GM12878 (cell line): ENCODE measurements around the gene ARSA. TPM values are rescaled to one million over a fixed set of nuclear protein-coding genes. Genes with fewer than 3 reads are reported as not detected.

Experiments
- BHLHE40 ChIP-seq, 2 experiments: fragments of 450-650 bp in 1 of 2; IDR thresholded peaks; 2 replicates each; pipeline ENCODE4 v1.6.1; 2011 to 2017; ENCODE audit warnings: low read depth in 2 of 2, borderline replicate concordance in 1 of 2, improper control_type of control experiment in 1 of 2, low read length in 1 of 2, mild to moderate bottlenecking in 1 of 2
- CBFB ChIP-seq: IDR thresholded peaks from 2 replicates; pipeline ENCODE4 v1.6.1; 2016; ENCODE audit warnings: antibody characterized with exemption, low read depth
- CHD2 ChIP-seq: IDR thresholded peaks from 2 replicates; pipeline ENCODE4 v1.6.1; 2011; ENCODE audit warnings: low read depth, low read length, improper control_type of control experiment, borderline replicate concordance
- CREB1 ChIP-seq: IDR thresholded peaks from 2 replicates; pipeline ENCODE4 v1.6.1; 2012; ENCODE audit warnings: low read depth, mild to moderate bottlenecking, inconsistent platforms
- CTCF ChIP-seq, 3 experiments: IDR thresholded peaks in 2 of 3; conservative IDR thresholded peaks in 1 of 3; 2 replicates each; pipeline ENCODE4 v1.5.1; 2011; ENCODE audit warnings: low read depth in 3 of 3, low read length in 3 of 3, mild to moderate bottlenecking in 3 of 3, control low read depth in 2 of 3, moderate library complexity in 2 of 3, inconsistent platforms in 1 of 3, mixed read lengths in 1 of 3; ENCODE audit not compliant: control insufficient read depth in 2 of 3, insufficient read depth in 1 of 3; ENCODE audit errors: extremely low read depth in 1 of 3
- EED ChIP-seq: sonication (generic); IDR thresholded peaks from 2 replicates; pipeline ENCODE4 v1.6.1; 2016; ENCODE audit warnings: antibody characterized with exemption, low read depth
- EGR1 ChIP-seq, 2 experiments: IDR thresholded peaks; 1 replicate in 1 of 2; 2 replicates in 1 of 2; pipeline ENCODE4 v1.6.1; 2011 to 2012; ENCODE audit warnings: low read depth in 2 of 2, low read length in 2 of 2, borderline replicate concordance in 1 of 2, mild to moderate bottlenecking in 1 of 2, moderate library complexity in 1 of 2
- HCFC1 ChIP-seq: fragments of 150-350 bp; IDR thresholded peaks from 2 replicates; pipeline ENCODE4 v1.6.1; 2014; ENCODE audit warnings: low read length
- IKZF2 ChIP-seq, 2 experiments: fragments of 450-650 bp; IDR thresholded peaks; 2 replicates each; pipeline ENCODE4 v1.6.1; 2017; ENCODE audit warnings: mild to moderate bottlenecking in 2 of 2, moderate library complexity in 2 of 2
- LARP7 ChIP-seq: fragments of 450-650 bp; IDR thresholded peaks from 2 replicates; pipeline ENCODE4 v1.6.1; 2017; ENCODE audit warnings: mild to moderate bottlenecking
- MTA3 ChIP-seq: IDR thresholded peaks from 2 replicates; pipeline ENCODE4 v1.6.1; 2012; ENCODE audit warnings: low read length, inconsistent platforms, borderline replicate concordance
- NR2F1 ChIP-seq: fragments of 450-650 bp; conservative IDR thresholded peaks from 2 replicates; pipeline ENCODE4 v1.6.1; 2017; ENCODE audit warnings: mild to moderate bottlenecking
- NRF1 ChIP-seq: conservative IDR thresholded peaks from 2 replicates; pipeline ENCODE4 v1.6.1; 2011; ENCODE audit warnings: mild to moderate bottlenecking, low read depth, low read length, improper control_type of control experiment
- PML ChIP-seq: IDR thresholded peaks from 2 replicates; pipeline ENCODE4 v1.6.1; 2012; ENCODE audit warnings: low read length, inconsistent platforms
- POLR2A ChIP-seq: IDR thresholded peaks from 2 replicates; pipeline ENCODE4 v1.6.1; 2011; ENCODE audit warnings: low read depth, mild to moderate bottlenecking, low read length
- RUNX3 ChIP-seq: IDR thresholded peaks from 2 replicates; pipeline ENCODE4 v1.6.1; 2012; ENCODE audit warnings: low read length, inconsistent platforms
- TAF1 ChIP-seq: IDR thresholded peaks from 2 replicates; pipeline ENCODE4 v1.6.1; 2011; ENCODE audit warnings: mild to moderate bottlenecking, low read depth, low read length, borderline replicate concordance
- YY1 ChIP-seq: IDR thresholded peaks from 2 replicates; pipeline ENCODE4 v1.6.1; 2011; ENCODE audit warnings: low read depth, mild to moderate bottlenecking, low read length
- polyA plus RNA-seq, 11 experiments: library from polyadenylated mRNA; depleted of rRNA in 4 of 11; unstranded in 6 of 11; stranded (reverse) in 5 of 11; fragments of >200 nt; fragmentation: Nextera tagmentation in 4 of 11; fragmentation: Illumina TruSeq in 1 of 11; extraction: Ambion mirVana in 4 of 11; extraction: Trizol in 1 of 11; gene quantifications; 1 replicate in 1 of 11; 2 replicates in 10 of 11; pipeline versions ENCODE4 v1.2.1 to v1.2.3, GENCODE V29; 2011 to 2016; ENCODE audit warnings: inconsistent platforms in 2 of 11, missing spikeins in 2 of 11, low read depth in 1 of 11
- total RNA-seq, 4 experiments: library from RNA; depleted of rRNA in 3 of 4; stranded (reverse); fragments of >200 nt in 3 of 4; fragmentation: Illumina TruSeq in 1 of 4; extraction: Trizol in 1 of 4; gene quantifications; 2 replicates each; pipeline versions ENCODE4 v1.2.1 to v1.2.3, GENCODE V29; 2013 to 2021
- TF ChIP-seq, protein P1 (sequence below): fragments of 450-650 bp; IDR thresholded peaks from 2 replicates; pipeline ENCODE4 v1.6.1; 2016; ENCODE audit warnings: mild to moderate bottlenecking, moderate library complexity, borderline replicate concordance
- TF ChIP-seq, protein P2 (sequence below): IDR thresholded peaks from 2 replicates; pipeline ENCODE4 v1.6.1; 2011; ENCODE audit warnings: low read depth, low read length, improper control_type of control experiment, borderline replicate concordance
- TF ChIP-seq, protein P3 (sequence below): IDR thresholded peaks from 2 replicates; pipeline ENCODE4 v1.6.1; 2011; ENCODE audit warnings: borderline replicate concordance, low read depth, mild to moderate bottlenecking, moderate library complexity, low read length; ENCODE audit not compliant: insufficient read depth, poor library complexity, severe bottlenecking

The ARSA gene
- total and polyA plus RNA-seq, 10 of the 15 experiments (the other 5 are each of a cell fraction or from before 2014, with no cell fraction given), result 0.39 to 26.3 (median 9.8) TPM

DNA sequence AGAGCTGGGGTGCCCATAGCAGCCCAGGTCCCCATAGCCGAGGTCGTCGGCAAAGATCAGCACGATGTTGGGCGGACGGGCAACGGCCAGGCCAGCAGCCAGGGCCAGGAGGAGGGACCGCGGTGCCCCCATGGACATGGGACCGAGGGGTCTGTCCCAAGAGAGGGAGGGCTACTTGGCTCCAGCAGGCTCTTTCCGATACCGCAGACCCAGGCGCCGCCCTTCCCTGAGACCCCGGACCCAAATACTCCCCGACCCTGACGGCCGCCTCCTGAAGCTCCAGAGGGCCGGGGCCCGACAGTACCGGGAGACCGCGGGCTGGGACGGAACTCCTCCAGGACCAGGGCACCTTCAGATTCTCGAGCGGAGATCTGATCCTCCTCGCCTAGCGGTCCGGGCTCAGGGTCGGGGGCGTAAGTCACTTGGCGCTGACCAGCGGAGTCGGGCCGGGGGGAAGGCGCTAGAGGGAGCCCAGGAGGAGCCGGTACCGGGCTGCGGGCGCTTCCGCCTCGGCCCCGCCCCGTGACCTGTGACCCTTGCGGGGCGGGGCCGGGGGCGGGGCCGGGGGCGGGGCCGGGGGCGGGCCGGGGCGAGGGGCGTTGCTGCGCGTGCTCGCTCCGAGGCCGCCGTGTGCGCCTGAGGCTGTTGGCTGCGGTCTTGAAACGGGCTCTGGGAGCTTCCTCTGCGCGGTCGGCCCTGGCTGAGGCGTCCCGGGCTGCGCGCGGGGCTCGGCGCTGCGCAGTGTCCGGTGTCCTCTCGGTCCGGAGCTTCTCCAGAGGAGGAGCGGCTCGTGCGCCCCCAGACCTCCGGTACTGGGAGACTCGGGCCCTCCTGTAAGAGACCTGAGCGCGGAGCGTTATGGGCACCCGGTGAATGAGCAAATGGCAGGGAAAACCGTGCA is at the start of gene ARSA (continued):
- TF ChIP-seq, protein P1, sequence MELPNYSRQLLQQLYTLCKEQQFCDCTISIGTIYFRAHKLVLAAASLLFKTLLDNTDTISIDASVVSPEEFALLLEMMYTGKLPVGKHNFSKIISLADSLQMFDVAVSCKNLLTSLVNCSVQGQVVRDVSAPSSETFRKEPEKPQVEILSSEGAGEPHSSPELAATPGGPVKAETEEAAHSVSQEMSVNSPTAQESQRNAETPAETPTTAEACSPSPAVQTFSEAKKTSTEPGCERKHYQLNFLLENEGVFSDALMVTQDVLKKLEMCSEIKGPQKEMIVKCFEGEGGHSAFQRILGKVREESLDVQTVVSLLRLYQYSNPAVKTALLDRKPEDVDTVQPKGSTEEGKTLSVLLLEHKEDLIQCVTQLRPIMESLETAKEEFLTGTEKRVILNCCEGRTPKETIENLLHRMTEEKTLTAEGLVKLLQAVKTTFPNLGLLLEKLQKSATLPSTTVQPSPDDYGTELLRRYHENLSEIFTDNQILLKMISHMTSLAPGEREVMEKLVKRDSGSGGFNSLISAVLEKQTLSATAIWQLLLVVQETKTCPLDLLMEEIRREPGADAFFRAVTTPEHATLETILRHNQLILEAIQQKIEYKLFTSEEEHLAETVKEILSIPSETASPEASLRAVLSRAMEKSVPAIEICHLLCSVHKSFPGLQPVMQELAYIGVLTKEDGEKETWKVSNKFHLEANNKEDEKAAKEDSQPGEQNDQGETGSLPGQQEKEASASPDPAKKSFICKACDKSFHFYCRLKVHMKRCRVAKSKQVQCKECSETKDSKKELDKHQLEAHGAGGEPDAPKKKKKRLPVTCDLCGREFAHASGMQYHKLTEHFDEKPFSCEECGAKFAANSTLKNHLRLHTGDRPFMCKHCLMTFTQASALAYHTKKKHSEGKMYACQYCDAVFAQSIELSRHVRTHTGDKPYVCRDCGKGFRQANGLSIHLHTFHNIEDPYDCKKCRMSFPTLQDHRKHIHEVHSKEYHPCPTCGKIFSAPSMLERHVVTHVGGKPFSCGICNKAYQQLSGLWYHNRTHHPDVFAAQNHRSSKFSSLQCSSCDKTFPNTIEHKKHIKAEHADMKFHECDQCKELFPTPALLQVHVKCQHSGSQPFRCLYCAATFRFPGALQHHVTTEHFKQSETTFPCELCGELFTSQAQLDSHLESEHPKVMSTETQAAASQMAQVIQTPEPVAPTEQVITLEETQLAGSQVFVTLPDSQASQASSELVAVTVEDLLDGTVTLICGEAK, result peak; percentile 29; the same call in 1 of the 2 replicates
- TF ChIP-seq CHD2 (0 out of 2 replicates have a peak, but pooled peaks have one; percentile 12), NRF1 (peak; percentile 29; the same call in 1 of the 2 replicates), PML (no peak), HCFC1 (no peak; the same call in 1 of the 2 replicates), YY1 (0 out of 2 replicates have a peak, but pooled peaks have one; percentile 4), CREB1 (no peak), CBFB (no peak), LARP7 (peak; percentile 21; the same call in 1 of the 2 replicates), BHLHE40 (IDR thresholded peaks at IDR 0.05; ENCODE audit: borderline replicate concordance in 1 of 2, low read depth in 2 of 2, low read length in 1 of 2) (peak in 1 of 2 experiments; percentile 72; a peak in 2 of 4 replicates), IKZF2 (IDR thresholded peaks at IDR 0.05) (0 out of 4 replicates have a peak, but pooled peaks of 1 of the 2 experiments have one; percentile 5), CTCF (IDR thresholded peaks at IDR 0.05 in 2 of 3, conservative IDR thresholded peaks at IDR 0.05 in 1 of 3; ENCODE audit: control insufficient read depth in 2 of 3, extremely low read depth in 1 of 3, insufficient read depth in 1 of 3, low read depth in 3 of 3, low read length in 3 of 3) (peak; percentile 15 to 26 (median 24); a peak in 4 of 6 replicates), MTA3 (no peak), TAF1 (peak; percentile 34; the same call in 1 of the 2 replicates), NR2F1 (peak; percentile 88), EED (0 out of 2 replicates have a peak, but pooled peaks have one; percentile 16), POLR2A (peak; percentile 72), EGR1 (IDR thresholded peaks at IDR 0.05; ENCODE audit: borderline replicate concordance in 1 of 2, low read depth in 2 of 2, low read length in 2 of 2) (0 out of 3 replicates have a peak, but pooled peaks of 1 of the 2 experiments have one; percentile 29), RUNX3 (peak; percentile 25; the same call in 1 of the 2 replicates)
- TF ChIP-seq, protein P2, sequence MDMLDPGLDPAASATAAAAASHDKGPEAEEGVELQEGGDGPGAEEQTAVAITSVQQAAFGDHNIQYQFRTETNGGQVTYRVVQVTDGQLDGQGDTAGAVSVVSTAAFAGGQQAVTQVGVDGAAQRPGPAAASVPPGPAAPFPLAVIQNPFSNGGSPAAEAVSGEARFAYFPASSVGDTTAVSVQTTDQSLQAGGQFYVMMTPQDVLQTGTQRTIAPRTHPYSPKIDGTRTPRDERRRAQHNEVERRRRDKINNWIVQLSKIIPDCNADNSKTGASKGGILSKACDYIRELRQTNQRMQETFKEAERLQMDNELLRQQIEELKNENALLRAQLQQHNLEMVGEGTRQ, result no peak
- TF ChIP-seq, protein P3, sequence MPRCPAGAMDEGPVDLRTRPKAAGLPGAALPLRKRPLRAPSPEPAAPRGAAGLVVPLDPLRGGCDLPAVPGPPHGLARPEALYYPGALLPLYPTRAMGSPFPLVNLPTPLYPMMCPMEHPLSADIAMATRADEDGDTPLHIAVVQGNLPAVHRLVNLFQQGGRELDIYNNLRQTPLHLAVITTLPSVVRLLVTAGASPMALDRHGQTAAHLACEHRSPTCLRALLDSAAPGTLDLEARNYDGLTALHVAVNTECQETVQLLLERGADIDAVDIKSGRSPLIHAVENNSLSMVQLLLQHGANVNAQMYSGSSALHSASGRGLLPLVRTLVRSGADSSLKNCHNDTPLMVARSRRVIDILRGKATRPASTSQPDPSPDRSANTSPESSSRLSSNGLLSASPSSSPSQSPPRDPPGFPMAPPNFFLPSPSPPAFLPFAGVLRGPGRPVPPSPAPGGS, result no peak
